SK-N-SH (cell line): Measurements from ENCODE around the gene NDEL1. TPM values are rescaled to one million over a fixed set of nuclear protein-coding genes. Genes with fewer than 3 reads are reported as not detected.

Source experiments
- CTCF ChIA-PET: fragments of 300-600, 350-600 bp; formaldehyde crosslinking; extraction: SDS; loops from one replicate; lab custom pipeline; 2021; lab: Yijun Ruan, JAX
- POLR2A ChIA-PET: fragments of 350-600 bp; sonication (Branson Sonifier 250); formaldehyde crosslinking; extraction: SDS; loops from one replicate; lab custom pipeline; 2020; ENCODE audit warnings: antibody characterized with exemption, inconsistent platforms; lab: Yijun Ruan, JAX
- DNase-seq: peaks from one replicate; pipeline ENCODE4 v3.0.0; 2012
- H2AFZ ChIP-seq: fragments of 200-600 bp; sonication (generic); 2 replicates; pipeline ENCODE4 v1.8.1; 2016; ENCODE audit warnings: antibody characterized with exemption, mild to moderate bottlenecking, low read depth
- H3F3A ChIP-seq: fragments of 200-600 bp; sonication (generic); replicated peaks from 2 replicates; pipeline ENCODE3; 2016; ENCODE audit warnings: antibody characterized with exemption, mild to moderate bottlenecking; ENCODE audit not compliant: insufficient read depth
- H3K27ac ChIP-seq, 2 experiments: fragments of 200-500 bp in 1 of 2; fragments of 200-600 bp in 1 of 2; sonication (Bioruptor generic) in 1 of 2; sonication (generic), shearing (Covaris generic) in 1 of 2; 2 replicates each; pipeline versions ENCODE4 v1.5.1 to v1.6.1; 2014 to 2016; ENCODE audit warnings: low read depth in 2 of 2, inconsistent platforms in 1 of 2, low read length in 1 of 2, mild to moderate bottlenecking in 1 of 2, mixed read lengths in 1 of 2
- H3K27me3 ChIP-seq: fragments of 200-600 bp; sonication (generic), shearing (Covaris generic); 2 replicates; pipeline ENCODE4 v1.6.1; 2016; ENCODE audit warnings: mixed run types; ENCODE audit not compliant: insufficient read depth
- H3K36me3 ChIP-seq, 2 experiments: fragments of 200-500 bp in 1 of 2; fragments of 200-600 bp in 1 of 2; sonication (Bioruptor generic) in 1 of 2; sonication (generic) in 1 of 2; replicated peaks in 1 of 2; 2 replicates each; pipeline versions ENCODE3 to v1.5.1; 2014 to 2016; ENCODE audit warnings: low read length in 1 of 2, mild to moderate bottlenecking in 1 of 2; ENCODE audit not compliant: insufficient read depth in 2 of 2, control insufficient read depth in 1 of 2
- H3K4me1 ChIP-seq, 2 experiments: fragments of 200-500 bp in 1 of 2; fragments of 200-600 bp in 1 of 2; sonication (Bioruptor generic) in 1 of 2; sonication (generic), shearing (Covaris generic) in 1 of 2; 2 replicates each; pipeline versions ENCODE4 v1.5.1 to v1.6.1; 2014 to 2016; ENCODE audit warnings: low read depth in 1 of 2, low read length in 1 of 2, mixed run types in 1 of 2; ENCODE audit not compliant: insufficient read depth in 2 of 2, control insufficient read depth in 1 of 2
- H3K4me2 ChIP-seq: fragments of 200-600 bp; sonication (generic), shearing (Covaris generic); 2 replicates; pipeline ENCODE4 v1.6.1; 2017; ENCODE audit warnings: mixed run types
- H3K4me3 ChIP-seq, 2 experiments: fragments of 200-500 bp in 1 of 2; fragments of 200-600 bp in 1 of 2; sonication (Bioruptor generic) in 1 of 2; sonication (generic), shearing (Covaris generic) in 1 of 2; 2 replicates each; pipeline versions ENCODE4 v1.5.1 to v1.8.1; 2014 to 2016; ENCODE audit warnings: low read depth in 2 of 2, inconsistent platforms in 1 of 2, low read length in 1 of 2, mild to moderate bottlenecking in 1 of 2, mixed read lengths in 1 of 2, moderate library complexity in 1 of 2
- H3K79me2 ChIP-seq: fragments of 200-600 bp; sonication (generic); 2 replicates; pipeline ENCODE4 v1.8.1; 2017; ENCODE audit warnings: mild to moderate bottlenecking; ENCODE audit not compliant: insufficient read depth
- H3K9ac ChIP-seq: fragments of 200-600 bp; sonication (generic); 2 replicates; pipeline ENCODE4 v1.6.1; 2017; ENCODE audit warnings: mixed run types
- H3K9me2 ChIP-seq: fragments of 200-600 bp; sonication (generic); 2 replicates; pipeline ENCODE4 v1.6.1; 2017; ENCODE audit warnings: mixed run types
- H3K9me3 ChIP-seq: fragments of 200-600 bp; sonication (generic); 2 replicates; pipeline ENCODE4 v1.6.1; 2017; ENCODE audit warnings: mixed run types, mild to moderate bottlenecking, moderate library complexity
- H4K20me1 ChIP-seq: fragments of 200-600 bp; sonication (generic); 2 replicates; pipeline ENCODE4 v1.6.1; 2017; ENCODE audit warnings: mild to moderate bottlenecking, mixed run types; ENCODE audit not compliant: insufficient read depth
- CHD2 ChIP-seq: fragments of 150-350 bp; IDR thresholded peaks from 2 replicates; pipeline ENCODE4 v1.6.1; 2018; ENCODE audit warnings: low read length; ENCODE audit not compliant: partially characterized antibody
- EP300 ChIP-seq, 2 experiments: IDR thresholded peaks; 2 replicates each; pipeline versions ENCODE4 v1.4.0 to v1.6.1; 2012; ENCODE audit warnings: borderline replicate concordance in 1 of 2, low read depth in 1 of 2, low read length in 1 of 2
- EZH2phosphoT487 ChIP-seq: fragments of 200-600 bp; sonication (generic); IDR thresholded peaks from 2 replicates; pipeline ENCODE4 v1.6.1; 2017; ENCODE audit warnings: low read depth, mixed run types, mild to moderate bottlenecking, antibody characterized with exemption, moderate library complexity, borderline replicate concordance
- FOXJ3 ChIP-seq: sonication (generic); formaldehyde crosslinking; IDR thresholded peaks from 2 replicates; pipeline ENCODE4 v1.5.1; 2020; ENCODE audit warnings: mild to moderate bottlenecking, missing genetic modification reagents
- FOXM1 ChIP-seq: IDR thresholded peaks from 2 replicates; pipeline ENCODE4 v1.4.0; 2012; ENCODE audit warnings: low read depth, mild to moderate bottlenecking
- GABPA ChIP-seq: IDR thresholded peaks from 2 replicates; pipeline ENCODE4 v1.4.0; 2012; ENCODE audit warnings: low read depth, mild to moderate bottlenecking
- JUND ChIP-seq: IDR thresholded peaks from 2 replicates; pipeline ENCODE4 v1.4.0; 2012
- MEF2A ChIP-seq: IDR thresholded peaks from 2 replicates; pipeline ENCODE4 v1.4.0; 2012; ENCODE audit warnings: low read depth, borderline replicate concordance
- MXI1 ChIP-seq: IDR thresholded peaks from 2 replicates; pipeline ENCODE4 v1.6.1; 2012; ENCODE audit warnings: mild to moderate bottlenecking, low read depth, low read length, improper control_type of control experiment
- NFIC ChIP-seq: IDR thresholded peaks from 2 replicates; pipeline ENCODE4 v1.4.0; 2012; ENCODE audit warnings: borderline replicate concordance
- NRF1 ChIP-seq: IDR thresholded peaks from 2 replicates; pipeline ENCODE4 v1.6.1; 2012; ENCODE audit warnings: low read depth, mild to moderate bottlenecking, low read length
- POLR2AphosphoS5 ChIP-seq: IDR thresholded peaks from 2 replicates; pipeline ENCODE4 v1.6.1; 2012; ENCODE audit warnings: low read depth, low read length
- RAD21 ChIP-seq: IDR thresholded peaks from 2 replicates; pipeline ENCODE4 v1.6.1; 2012; ENCODE audit warnings: mild to moderate bottlenecking, low read length
- RXRA ChIP-seq: IDR thresholded peaks from 2 replicates; pipeline ENCODE4 v1.4.0; 2012; ENCODE audit warnings: low read depth, mild to moderate bottlenecking, borderline replicate concordance
- SMC3 ChIP-seq: IDR thresholded peaks from 2 replicates; pipeline ENCODE4 v1.6.1; 2012; ENCODE audit warnings: low read depth, low read length, improper control_type of control experiment
- TCF12 ChIP-seq: IDR thresholded peaks from 2 replicates; pipeline ENCODE4 v1.4.0; 2012
- YY1 ChIP-seq: IDR thresholded peaks from 2 replicates; pipeline ENCODE4 v1.4.0; 2012; ENCODE audit warnings: low read depth, mild to moderate bottlenecking
- WGBS: methylation state at CpG from one replicate; pipeline ENCODE4 v1.1.6; 2017; ENCODE audit warnings: low lambda C conversion rate; 5-methylcytosine and 5-hydroxymethylcytosine counted together
- polyA plus RNA-seq, 3 experiments: library from polyadenylated mRNA; depleted of rRNA; stranded (reverse); fragments of >200 nt; gene quantifications; 2 replicates each; pipeline ENCODE4 v1.2.3, GENCODE V29; 2012
- TF ChIP-seq, protein P1 (sequence below): fragments of 200-600 bp; sonication (generic); IDR thresholded peaks from 2 replicates; pipeline ENCODE4 v1.6.1; 2017; ENCODE audit warnings: antibody characterized with exemption, mild to moderate bottlenecking, moderate library complexity
- TF ChIP-seq, protein P2 (sequence below): IDR thresholded peaks from 2 replicates; pipeline ENCODE4 v1.4.0; 2012; ENCODE audit warnings: low read depth, borderline replicate concordance
- TF ChIP-seq, protein P3 (sequence below): fragments of 150-350 bp; IDR thresholded peaks from 2 replicates; pipeline ENCODE4 v1.6.1; 2017; ENCODE audit warnings: antibody characterized with exemption, low read length, low read depth, borderline replicate concordance
- TF ChIP-seq, protein P4 (sequence below): fragments of 150-350 bp; IDR thresholded peaks from 2 replicates; pipeline ENCODE4 v1.6.1; 2016; ENCODE audit warnings: mild to moderate bottlenecking, low read depth, low read length
- TF ChIP-seq, protein P5 (sequence below): IDR thresholded peaks from 2 replicates; pipeline ENCODE4 v1.4.0; 2012; ENCODE audit warnings: low read depth

The NDEL1 gene
- polyA plus RNA-seq, 1 of the 3 experiments (the other 2 are of a cell fraction) = 49.5 TPM

DNA sequence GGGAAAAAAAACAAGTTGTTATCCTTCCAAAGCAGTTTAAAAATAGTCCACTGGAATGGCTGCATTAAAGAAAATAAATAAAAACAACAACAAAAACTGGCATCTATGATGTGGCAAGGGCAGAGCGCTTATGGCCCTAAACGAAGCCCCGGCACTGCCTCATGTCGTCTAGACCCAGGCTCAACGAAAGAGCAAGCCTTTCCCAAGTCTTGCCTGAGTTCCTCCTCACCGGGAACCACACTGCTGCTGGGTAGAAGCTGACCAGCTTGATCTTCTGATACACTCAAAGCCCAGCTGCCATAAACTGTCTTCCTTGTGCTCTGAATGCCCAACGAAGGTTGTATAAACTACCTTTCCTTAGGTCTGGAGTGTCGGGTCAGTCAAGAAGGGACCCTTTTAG is 37.0 kb downstream of the NDEL1 start:
- H3K27me3 ChIP-seq = no peaks in the 10 kb centered on the region
- no peak overlapping the region for H3K4me2 ChIP-seq
- H2AFZ ChIP-seq = no peak overlapping the region
- H3F3A ChIP-seq = peaks cover 42% of the 10 kb centered on the region
- peak overlapping the region in 1 of 2 experiments; percentile 13; a peak in 1 of 4 replicates for H3K27ac ChIP-seq
- H3K9me2 ChIP-seq = no peaks in the 10 kb centered on the region
- CTCF ChIA-PET = no interaction called here
- no peaks in the 10 kb centered on the region for H3K9me3 ChIP-seq
- no peak for DNase-seq
- peaks cover 41 to 63% of the 10 kb centered on the region in 2 experiments for H3K36me3 ChIP-seq
- no peak overlapping the region for H3K9ac ChIP-seq
- WGBS = 91% methylated on average over 8 of the region's 8 CpGs
- H3K79me2 ChIP-seq = peaks cover 9% of the 10 kb centered on the region; the same call in 1 of the 2 replicates
- TF ChIP-seq EP300 (IDR thresholded peaks at IDR 0.05; ENCODE audit: borderline replicate concordance in 1 of 2, low read depth in 1 of 2, low read length in 1 of 2) = no peak
- no peak for TF ChIP-seq RXRA
- no peak for TF ChIP-seq NFIC
- TF ChIP-seq SMC3 = no peak
- TF ChIP-seq, protein P1, sequence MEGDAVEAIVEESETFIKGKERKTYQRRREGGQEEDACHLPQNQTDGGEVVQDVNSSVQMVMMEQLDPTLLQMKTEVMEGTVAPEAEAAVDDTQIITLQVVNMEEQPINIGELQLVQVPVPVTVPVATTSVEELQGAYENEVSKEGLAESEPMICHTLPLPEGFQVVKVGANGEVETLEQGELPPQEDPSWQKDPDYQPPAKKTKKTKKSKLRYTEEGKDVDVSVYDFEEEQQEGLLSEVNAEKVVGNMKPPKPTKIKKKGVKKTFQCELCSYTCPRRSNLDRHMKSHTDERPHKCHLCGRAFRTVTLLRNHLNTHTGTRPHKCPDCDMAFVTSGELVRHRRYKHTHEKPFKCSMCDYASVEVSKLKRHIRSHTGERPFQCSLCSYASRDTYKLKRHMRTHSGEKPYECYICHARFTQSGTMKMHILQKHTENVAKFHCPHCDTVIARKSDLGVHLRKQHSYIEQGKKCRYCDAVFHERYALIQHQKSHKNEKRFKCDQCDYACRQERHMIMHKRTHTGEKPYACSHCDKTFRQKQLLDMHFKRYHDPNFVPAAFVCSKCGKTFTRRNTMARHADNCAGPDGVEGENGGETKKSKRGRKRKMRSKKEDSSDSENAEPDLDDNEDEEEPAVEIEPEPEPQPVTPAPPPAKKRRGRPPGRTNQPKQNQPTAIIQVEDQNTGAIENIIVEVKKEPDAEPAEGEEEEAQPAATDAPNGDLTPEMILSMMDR = no peak
- TF ChIP-seq, protein P2, sequence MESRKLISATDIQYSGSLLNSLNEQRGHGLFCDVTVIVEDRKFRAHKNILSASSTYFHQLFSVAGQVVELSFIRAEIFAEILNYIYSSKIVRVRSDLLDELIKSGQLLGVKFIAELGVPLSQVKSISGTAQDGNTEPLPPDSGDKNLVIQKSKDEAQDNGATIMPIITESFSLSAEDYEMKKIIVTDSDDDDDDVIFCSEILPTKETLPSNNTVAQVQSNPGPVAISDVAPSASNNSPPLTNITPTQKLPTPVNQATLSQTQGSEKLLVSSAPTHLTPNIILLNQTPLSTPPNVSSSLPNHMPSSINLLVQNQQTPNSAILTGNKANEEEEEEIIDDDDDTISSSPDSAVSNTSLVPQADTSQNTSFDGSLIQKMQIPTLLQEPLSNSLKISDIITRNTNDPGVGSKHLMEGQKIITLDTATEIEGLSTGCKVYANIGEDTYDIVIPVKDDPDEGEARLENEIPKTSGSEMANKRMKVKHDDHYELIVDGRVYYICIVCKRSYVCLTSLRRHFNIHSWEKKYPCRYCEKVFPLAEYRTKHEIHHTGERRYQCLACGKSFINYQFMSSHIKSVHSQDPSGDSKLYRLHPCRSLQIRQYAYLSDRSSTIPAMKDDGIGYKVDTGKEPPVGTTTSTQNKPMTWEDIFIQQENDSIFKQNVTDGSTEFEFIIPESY = no peak
- TF ChIP-seq FOXM1 = no peak
- no peak for TF ChIP-seq EZH2phosphoT487
- no peak for TF ChIP-seq CHD2
- TF ChIP-seq RAD21 = no peak
- POLR2A ChIA-PET = no interaction called here
- peaks cover 16% of the 10 kb centered on the region for H4K20me1 ChIP-seq
- H3K4me1 ChIP-seq = no peaks in the 10 kb centered on the region
- no peak overlapping the region for H3K4me3 ChIP-seq

DNA sequence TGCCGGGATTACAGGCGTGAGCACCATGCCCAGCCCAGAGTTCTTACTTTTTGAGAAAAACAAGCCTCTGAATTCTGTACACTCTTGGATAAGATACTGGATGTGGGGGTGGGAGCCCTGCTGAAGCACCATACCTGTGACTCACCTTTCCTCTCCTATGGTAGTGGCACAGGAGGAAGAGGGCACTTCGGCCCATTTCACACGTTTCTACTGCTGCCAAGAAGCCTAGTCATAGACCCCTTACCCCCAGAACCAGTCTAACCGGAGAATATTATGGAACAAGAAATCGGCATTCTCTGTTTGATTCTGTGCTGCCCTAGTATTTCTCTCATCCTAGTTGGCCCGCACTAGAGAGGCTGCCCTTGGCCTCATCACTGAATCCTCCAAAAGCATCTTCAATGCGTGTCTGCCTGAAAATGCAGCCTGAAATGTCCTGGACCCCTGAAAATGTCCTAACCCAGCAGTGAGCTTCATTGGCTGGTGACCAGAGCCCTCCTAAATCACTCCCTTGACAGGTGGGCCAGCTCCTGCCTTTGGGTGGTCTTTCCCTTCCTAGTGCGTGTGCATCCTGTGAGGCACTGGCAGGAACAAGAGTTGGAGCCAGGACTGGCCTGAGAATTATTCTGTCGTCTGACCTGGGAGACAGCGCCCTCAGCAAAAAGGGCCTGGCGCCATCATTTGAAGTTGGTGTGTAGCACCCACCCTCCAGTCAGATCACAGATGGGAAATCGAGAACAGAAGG is 37.9 kb downstream of the NDEL1 start:
- Histone ChIP-seq H3K9me2 (no peaks in the 10 kb centered on the region), H3K4me2 (no peak overlapping the region), H4K20me1 (peaks cover 13% of the 10 kb centered on the region), H3K9ac (no peak overlapping the region), H3F3A (peaks cover 42% of the 10 kb centered on the region), H3K79me2 (peaks cover 9% of the 10 kb centered on the region; the same call in 1 of the 2 replicates), H3K9me3 (no peaks in the 10 kb centered on the region), H2AFZ (no peak overlapping the region), H3K4me3 (no peak overlapping the region), H3K27me3 (no peaks in the 10 kb centered on the region), H3K36me3 (peaks cover 42 to 63% of the 10 kb centered on the region in 2 experiments), H3K27ac (no peak overlapping the region), H3K4me1 (no peaks in the 10 kb centered on the region)
- CTCF ChIA-PET = interaction anchor here (0.6 kb wide), 1 partner anchor 1217 kb away, joined by 3 read pairs; no protein-coding TSS in a partner anchor
- WGBS = 96% methylated on average over 13 of the region's 13 CpGs
- POLR2A ChIA-PET = no interaction called here
- TF ChIP-seq MXI1 (no peak), FOXJ3 (CRISPR knock-in tag) (no peak), MEF2A (no peak), TCF12 (no peak), EP300 (IDR thresholded peaks at IDR 0.05; ENCODE audit: borderline replicate concordance in 1 of 2, low read depth in 1 of 2, low read length in 1 of 2) (no peak), SMC3 (no peak), EZH2phosphoT487 (no peak), YY1 (no peak), JUND (no peak), GABPA (no peak), POLR2AphosphoS5 (no peak), NRF1 (no peak)
- TF ChIP-seq, protein P3, sequence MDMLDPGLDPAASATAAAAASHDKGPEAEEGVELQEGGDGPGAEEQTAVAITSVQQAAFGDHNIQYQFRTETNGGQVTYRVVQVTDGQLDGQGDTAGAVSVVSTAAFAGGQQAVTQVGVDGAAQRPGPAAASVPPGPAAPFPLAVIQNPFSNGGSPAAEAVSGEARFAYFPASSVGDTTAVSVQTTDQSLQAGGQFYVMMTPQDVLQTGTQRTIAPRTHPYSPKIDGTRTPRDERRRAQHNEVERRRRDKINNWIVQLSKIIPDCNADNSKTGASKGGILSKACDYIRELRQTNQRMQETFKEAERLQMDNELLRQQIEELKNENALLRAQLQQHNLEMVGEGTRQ = no peak
- TF ChIP-seq, protein P4, sequence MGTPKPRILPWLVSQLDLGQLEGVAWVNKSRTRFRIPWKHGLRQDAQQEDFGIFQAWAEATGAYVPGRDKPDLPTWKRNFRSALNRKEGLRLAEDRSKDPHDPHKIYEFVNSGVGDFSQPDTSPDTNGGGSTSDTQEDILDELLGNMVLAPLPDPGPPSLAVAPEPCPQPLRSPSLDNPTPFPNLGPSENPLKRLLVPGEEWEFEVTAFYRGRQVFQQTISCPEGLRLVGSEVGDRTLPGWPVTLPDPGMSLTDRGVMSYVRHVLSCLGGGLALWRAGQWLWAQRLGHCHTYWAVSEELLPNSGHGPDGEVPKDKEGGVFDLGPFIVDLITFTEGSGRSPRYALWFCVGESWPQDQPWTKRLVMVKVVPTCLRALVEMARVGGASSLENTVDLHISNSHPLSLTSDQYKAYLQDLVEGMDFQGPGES = no peak
- TF ChIP-seq, protein P5, sequence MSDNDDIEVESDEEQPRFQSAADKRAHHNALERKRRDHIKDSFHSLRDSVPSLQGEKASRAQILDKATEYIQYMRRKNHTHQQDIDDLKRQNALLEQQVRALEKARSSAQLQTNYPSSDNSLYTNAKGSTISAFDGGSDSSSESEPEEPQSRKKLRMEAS = no peak
- DNase-seq = no peak
